Panc1 (cell line): Measurements from ENCODE around the gene IFNA10.
"Not testable (repeated sequence)": the region's sequence is repeated elsewhere in the genome, so short reads cannot be mapped to it uniquely, and the experiment has no call there.

Experiments used
- CTCF ChIP-seq: fragments of 450-650 bp; IDR thresholded peaks from 2 replicates; pipeline ENCODE4 v1.5.1; 2017; ENCODE audit warnings: mild to moderate bottlenecking
- POLR2AphosphoS5 ChIP-seq: IDR thresholded peaks from 2 replicates; pipeline ENCODE4 v1.6.1; 2012; ENCODE audit warnings: mild to moderate bottlenecking, low read depth, low read length, moderate library complexity
- REST ChIP-seq, 2 experiments: IDR thresholded peaks; 2 replicates each; pipeline ENCODE4 v1.6.1; 2011 to 2012; ENCODE audit warnings: low read depth in 2 of 2, control low read depth in 1 of 2, low read length in 1 of 2, mild to moderate bottlenecking in 1 of 2, moderate library complexity in 1 of 2; ENCODE audit not compliant: insufficient read depth in 1 of 2

- not testable (repeated sequence) for TF ChIP-seq POLR2AphosphoS5; CTCF; REST (IDR thresholded peaks at IDR 0.05; ENCODE audit: insufficient read depth in 1 of 2, low read depth in 2 of 2, low read length in 1 of 2)
Measured at GRCh38 chr9:21207043-21207442, at the start of gene IFNA10.
